Measurements from ENCODE around the gene SLC27A2.

The SLC27A2 gene

DNA sequence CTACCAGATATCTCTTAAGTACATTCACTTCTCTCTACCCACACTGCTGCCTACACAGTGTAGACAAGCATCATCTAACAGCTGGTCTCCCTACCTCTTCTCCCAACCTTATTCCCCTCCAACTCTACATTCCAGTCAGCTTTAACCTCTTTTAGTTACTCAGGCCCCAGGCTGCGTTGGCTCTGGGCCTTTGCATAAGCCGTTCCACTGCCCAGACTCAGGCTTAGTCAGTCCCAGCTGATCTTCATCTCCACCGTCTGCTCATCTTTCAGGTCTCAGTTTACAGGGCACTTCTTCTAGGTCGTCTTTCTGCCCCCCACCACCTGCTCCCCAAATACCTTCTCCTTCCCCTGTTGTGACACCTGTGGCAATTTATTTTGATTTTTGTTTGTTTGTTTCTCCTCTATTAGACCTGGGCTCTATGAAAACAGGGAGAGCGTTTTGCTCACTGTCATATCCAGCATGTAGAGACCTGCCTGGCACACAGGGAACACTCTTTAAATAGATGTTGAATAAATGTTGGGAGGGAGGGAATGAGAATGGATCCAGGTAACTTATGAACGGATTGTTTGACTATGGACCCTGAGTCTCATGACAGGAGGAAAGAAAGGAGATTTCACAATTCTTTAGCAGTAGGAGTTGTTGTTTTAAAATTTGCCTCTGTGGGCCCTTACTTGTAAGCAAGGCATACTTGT is 11.1 kb downstream of the SLC27A2 start:
- DNase-seq: no peak

- DNase-seq: no peak
Observed at GRCh38 chr15:50202003-50202402, 20.0 kb downstream of the SLC27A2 start.

- no peak for DNase-seq
Observed at GRCh38 chr15:50206020-50206419, 24.0 kb downstream of the SLC27A2 start.

DNA sequence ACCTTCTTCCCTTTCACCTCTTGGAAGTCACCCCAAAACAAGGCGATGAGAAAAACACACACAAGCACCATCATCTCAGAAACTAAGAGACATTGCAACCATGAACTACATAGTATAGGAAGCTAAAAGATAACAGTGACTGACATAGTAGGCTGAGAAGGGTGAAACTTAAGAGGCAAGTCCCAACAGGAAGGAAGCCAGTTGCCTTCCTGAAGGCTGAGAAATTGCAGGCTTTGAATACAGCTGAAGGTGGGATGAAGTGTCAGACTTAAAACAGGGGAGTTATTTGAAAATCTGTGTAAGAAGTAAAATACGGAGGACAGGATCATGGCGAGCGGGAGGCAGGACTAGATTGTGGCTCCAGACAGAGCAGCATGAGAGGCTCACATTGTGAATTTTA is 27.8 kb downstream of the SLC27A2 start:
- DNase-seq: no peak

DNA sequence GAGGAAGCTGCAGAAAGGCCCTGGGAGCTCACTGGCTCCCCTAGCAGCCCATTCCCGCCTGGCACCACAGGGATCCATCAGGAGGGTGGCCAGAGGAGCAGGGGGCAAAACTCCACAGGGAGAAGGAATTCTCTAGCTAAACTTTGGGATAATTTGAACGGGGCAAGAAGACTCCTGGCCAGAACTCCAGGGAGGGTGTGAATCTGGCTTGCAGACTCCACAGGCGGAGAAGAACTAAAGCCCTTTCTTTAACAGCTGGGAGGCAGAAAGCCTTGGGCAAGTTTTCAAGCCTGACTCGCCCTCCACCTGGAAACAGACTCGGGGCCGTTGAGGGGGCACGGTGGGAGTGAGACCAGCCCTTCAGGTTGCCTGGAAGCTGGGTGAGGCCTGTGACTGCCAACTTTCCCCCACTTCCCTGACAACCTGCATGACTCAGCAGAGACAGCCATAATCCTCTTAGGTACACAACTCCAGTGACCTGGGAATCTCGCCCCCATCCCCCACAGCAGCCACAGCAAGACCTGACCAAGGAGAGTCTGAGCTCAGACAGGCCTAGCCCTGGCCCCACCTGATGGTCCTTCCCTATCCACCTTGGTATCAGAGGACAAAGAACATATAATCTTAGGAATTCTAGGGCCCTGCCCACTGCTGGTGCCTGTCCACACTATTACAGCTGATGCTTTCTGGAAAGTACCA is 28.6 kb downstream of the SLC27A2 start:
- no peak for DNase-seq

- DNase-seq: no peak
Observed at GRCh38 chr15:50218291-50218690, 36.3 kb downstream of the SLC27A2 start.

DNA sequence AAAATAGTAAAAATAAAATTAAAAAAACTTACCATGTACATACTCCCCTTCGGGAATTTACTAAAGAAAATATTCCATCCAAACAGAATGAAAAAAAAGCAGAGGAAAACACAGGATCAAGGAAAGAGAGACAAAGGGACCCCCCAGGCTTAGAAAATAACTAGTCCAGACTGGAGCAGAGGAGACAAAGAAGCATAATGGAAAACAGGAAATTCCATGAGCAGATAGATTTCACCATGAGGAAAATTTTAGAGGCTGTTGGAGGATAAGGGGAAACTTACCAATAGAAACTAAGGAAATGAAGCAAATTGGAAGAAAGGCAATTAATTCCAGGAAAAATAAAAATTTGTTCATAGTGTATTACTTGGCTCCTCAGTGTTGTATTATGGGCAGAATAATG is 36.7 kb downstream of the SLC27A2 start:
- no peak for DNase-seq

DNA sequence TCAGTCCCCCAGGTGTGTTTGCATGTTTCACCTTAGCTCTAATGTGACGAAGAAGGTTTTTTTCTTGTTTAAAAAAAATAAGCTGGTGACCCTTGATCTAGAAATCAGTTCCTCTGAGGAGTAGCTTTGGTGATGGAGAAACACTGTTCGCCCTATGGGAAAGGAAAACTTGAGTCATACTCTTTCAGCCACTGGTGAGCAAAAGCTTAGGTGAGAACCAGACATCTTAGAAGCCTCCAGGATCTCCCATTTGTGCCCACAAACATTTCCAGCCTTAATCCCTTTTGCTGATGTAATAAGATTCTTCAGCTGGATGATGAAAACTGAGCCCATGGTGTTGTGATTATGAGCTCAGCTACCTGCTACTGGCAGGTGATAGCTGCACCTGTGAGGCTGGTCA is 37.8 kb downstream of the SLC27A2 start:
- no peak for DNase-seq

GRCh38 chr15:50222181-50222580 is 40.2 kb downstream of the SLC27A2 start:
- DNase-seq: no peak

DNA sequence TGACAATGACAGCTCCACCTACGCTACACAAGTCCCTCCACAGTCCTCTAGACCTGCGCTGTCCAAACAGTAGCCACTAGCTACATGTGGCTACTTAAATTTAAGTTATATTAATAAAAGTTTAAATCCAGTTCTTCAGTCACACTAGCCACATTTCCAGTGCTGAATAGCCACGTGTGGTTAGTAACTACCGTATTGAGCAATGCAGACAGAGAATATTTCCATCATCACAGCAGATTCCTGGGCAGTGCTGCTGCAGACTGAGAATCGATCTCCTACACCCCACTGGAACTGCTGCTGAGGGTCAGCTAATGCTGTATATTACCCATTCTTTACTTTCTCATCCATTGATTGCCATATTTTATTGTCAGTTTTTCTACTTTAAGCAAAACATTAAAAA is 42.6 kb downstream of the SLC27A2 start:
- DNase-seq: no peak

GRCh38 chr15:50225057-50225456 is 43.1 kb downstream of the SLC27A2 start:
- no peak for DNase-seq

DNA sequence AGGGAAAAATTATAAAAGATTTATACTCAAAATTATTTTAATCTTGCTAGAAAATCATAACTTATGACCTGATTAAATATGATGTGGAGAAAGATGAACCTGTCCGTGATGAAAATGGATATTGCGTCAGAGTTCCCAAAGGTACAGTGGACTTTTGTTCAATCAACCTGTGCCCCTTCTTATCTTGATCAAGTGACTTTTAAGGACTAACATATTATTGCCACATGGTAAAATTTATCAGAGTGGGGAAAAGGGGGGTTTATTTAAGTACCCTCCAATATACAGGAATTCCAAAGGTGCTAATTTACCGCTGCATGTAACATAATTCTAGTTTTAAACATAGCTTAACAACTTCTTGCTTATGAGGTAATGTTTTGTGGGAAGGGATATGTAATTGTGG is 43.9 kb downstream of the SLC27A2 start:
- DNase-seq: no peak

DNA sequence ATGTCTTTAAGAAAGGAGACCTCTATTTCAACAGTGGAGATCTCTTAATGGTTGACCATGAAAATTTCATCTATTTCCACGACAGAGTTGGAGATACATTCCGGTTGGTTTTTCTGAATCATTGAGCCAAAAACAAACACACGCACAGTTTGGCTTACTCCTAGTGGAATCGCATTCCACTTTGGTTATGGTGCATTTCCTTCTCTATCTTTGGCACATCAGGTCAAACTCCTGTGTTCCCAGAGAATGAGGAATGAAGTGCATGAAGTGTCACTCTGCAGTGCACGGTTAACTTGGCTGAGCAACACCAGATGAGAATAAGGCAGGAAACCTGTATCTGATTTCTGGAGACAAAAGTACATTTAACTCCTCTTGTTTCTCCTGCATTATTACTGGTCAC is 45.1 kb downstream of the SLC27A2 start:
- DNase-seq: no peak

- DNase-seq: no peak
Observed at GRCh38 chr15:50228866-50229265, 46.9 kb downstream of the SLC27A2 start.

- no peak for DNase-seq
Observed at GRCh38 chr15:50229336-50229735, 47.3 kb downstream of the SLC27A2 start.

DNA sequence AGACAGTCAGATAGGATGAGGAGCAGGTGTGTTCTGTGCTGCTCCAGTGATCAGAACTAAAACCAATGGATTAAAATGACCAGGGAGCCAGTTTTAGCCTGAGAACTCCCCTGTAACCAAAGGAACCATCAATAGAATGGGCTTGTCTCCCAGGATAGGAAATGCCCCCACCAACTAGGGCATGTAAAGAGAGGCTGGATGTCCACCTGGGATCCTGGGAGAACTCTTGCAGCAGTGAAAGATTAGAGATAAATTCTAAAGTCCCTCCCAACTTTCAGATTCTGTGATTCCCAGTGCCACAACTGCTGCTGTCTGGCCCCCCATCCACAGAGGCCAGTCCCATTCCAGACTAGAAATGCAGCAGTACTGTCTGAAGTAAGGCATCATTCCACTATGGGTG is 49.8 kb downstream of the SLC27A2 start:
- DNase-seq: no peak

GRCh38 chr15:50232791-50233190 is 50.8 kb downstream of the SLC27A2 start:
- DNase-seq: no peak

GRCh38 chr15:50233192-50233736 is 51.3 kb downstream of the SLC27A2 start:
- DNase-seq: no peak

DNA sequence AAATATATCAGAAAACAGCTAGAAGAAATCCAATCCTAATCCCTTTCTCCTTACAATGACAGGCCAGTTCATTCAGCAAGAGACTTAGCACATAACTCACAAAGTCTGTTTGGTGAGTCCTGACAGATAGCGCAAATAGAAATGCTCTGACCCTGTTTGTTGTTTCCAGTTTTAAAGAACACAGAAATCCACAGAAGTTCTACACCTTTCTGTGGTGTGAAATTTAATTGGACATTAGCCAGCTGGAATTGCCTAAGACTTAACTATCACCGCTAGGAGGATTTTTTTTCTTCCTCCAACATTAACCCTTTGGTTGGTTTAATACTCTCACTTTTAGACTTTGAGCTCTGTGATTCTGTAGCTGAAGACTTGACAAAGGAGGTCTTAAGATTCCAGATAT is 52.8 kb downstream of the SLC27A2 start:
- DNase-seq: no peak

DNA sequence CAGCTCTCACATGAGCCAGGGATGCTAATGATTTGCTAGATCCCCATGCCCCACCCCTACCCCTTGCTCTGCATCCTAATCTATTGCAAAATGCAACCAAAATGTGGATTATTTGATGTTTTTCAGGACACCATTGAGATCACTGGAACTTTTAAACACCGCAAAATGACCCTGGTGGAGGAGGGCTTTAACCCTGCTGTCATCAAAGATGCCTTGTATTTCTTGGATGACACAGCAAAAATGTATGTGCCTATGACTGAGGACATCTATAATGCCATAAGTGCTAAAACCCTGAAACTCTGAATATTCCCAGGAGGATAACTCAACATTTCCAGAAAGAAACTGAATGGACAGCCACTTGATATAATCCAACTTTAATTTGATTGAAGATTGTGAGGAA is 53.8 kb downstream of the SLC27A2 start:
- DNase-seq: no peak

- DNase-seq: no peak
Observed at GRCh38 chr15:50236433-50236832, 54.4 kb downstream of the SLC27A2 start.

GRCh38 chr15:50238255-50238654 is 56.3 kb downstream of the SLC27A2 start:
- DNase-seq: no peak

DNA sequence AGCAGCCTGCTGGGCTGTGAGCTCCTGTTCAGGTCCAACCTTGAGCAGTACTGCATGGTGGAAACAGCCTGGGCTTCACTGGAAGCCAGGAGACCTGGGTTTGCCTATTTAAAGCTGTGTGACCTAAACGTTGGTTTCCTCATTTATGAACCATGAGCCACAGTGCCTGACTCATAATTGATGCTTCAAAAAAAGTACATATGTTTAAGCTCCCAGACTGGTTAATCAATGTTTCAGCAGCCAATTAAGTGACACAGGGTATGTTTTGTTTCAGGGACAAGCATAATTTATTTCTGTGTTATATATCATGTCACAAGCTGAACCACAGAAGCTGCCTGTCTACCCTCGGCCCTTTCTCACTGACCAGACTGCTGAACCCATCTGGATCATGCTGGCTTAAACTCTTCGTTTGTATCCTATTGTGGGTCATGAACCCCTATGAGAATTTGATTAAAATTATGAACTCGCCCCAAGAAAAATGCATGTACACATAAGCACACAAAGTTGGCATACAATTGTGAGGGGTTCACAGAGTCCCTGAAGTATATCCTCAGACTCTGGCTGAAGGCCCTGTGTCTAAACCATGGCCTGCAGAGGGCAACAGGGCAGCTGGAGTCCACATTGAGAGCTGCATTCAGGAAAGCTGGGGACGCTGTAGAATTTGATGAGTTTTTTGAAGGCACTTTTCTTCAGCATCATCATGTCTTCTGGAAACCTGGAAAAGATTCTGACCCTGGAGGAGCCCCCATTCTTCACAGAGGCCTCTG is 59.9 kb downstream of the SLC27A2 start:
- no peak for DNase-seq

DNA sequence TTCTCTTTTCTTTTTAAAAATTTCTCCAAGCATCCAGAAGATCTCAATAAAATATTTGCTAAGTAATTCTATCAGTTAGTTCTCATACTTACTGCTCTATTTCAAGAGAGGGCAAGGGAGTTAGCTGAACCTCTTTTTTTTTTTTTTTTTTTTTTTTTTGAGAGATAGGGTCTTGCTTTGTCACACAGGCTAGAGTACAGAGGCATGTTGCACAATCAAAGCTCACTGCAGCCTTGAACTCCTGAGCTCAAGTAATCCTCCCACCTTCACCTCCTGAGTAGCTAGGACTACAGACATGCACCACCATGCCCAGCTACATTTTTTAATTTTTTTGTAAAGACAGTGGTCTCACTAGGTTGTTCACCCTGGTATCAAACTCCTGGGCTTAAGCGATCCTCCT is 62.2 kb downstream of the SLC27A2 start:
- DNase-seq: no peak
